Mesangial cell (primary cell): ENCODE results near the gene KIAA1755. TPM values are rescaled to one million over a fixed set of nuclear protein-coding genes. Genes with fewer than 3 reads are reported as not detected.

Source experiments
- total RNA-seq: library from RNA; depleted of rRNA; stranded (reverse); fragments of >200 nt; gene quantifications from 2 replicates; pipeline ENCODE4 v1.2.3, GENCODE V29; 2015

Gene KIAA1755
- total RNA-seq: 6.3 and 7.5 TPM in 2 replicates

GRCh38 chr20:38260378-38261053 lies at the start of gene KIAA1755:
KIAA1755 (minus strand) TSS chr20:38260735; CDS start chr20:38260500, 235 bp downstream.

GRCh38 chr20:38303908-38304379 lies 43.4 kb upstream of the KIAA1755 start, which contains the start of gene BPI:
BPI (plus strand) TSS chr20:38304156; CDS start chr20:38304224, 68 bp downstream.

GRCh38 chr20:38165089-38165965 lies 95.2 kb downstream of the KIAA1755 start, which contains the start of gene TGM2:
TGM2 (minus strand) TSS chr20:38165270; CDS start chr20:38165198, 72 bp downstream.

Other genes starting within 250 kb of the KIAA1755 start
- 14.7 and 23.5 TPM in 2 replicates for gene TTI1, start 227.3 kb downstream of the KIAA1755 start, total RNA-seq
- gene RPRD1B, start 227.0 kb downstream of the KIAA1755 start, total RNA-seq: 12.7 and 13.8 TPM in 2 replicates
- 160 and 444 TPM in 2 replicates for gene TGM2, start 95.5 kb downstream of the KIAA1755 start, total RNA-seq
- gene BPI, start 43.4 kb upstream of the KIAA1755 start, total RNA-seq: 0.33 TPM in 1 of 2 replicates, not detected in the other
- gene LBP, start 85.7 kb upstream of the KIAA1755 start, total RNA-seq: not detected in 2 replicates
- gene SNHG17, start 174.6 kb upstream of the KIAA1755 start, total RNA-seq: 49.5 and 50.6 TPM in 2 replicates
- gene RALGAPB, start 212.1 kb upstream of the KIAA1755 start, total RNA-seq: 17.7 and 17.8 TPM in 2 replicates